ENCODE results near the gene NUP133.
"Not testable (repeated sequence)": the region's sequence is repeated elsewhere in the genome, so short reads cannot be mapped to it uniquely, and the experiment has no call there.

- not testable (repeated sequence) for TF ChIP-seq CTCF (IDR thresholded peaks at IDR 0.05); EZH2 (IDR thresholded peaks at IDR 0.05; ENCODE audit: borderline replicate concordance, insufficient read depth, low read depth, low read length, poor library complexity, severe bottlenecking)
Measured at GRCh38 chr1:229511625-229512024, 3.5 kb upstream of the NUP133 start.
